Measurements from ENCODE around the gene SLBP. TPM values are rescaled to one million over a fixed set of nuclear protein-coding genes. Genes with fewer than 3 reads are reported as not detected.
A peak's percentile ranks its signal among the peaks of the same experiment; 100 is the strongest.

Gene SLBP
- total and polyA plus RNA-seq, 8 donors: 8.7 to 20.2 (median 10.9) TPM

- H3K4me1 ChIP-seq: no peaks in the 10 kb centered on the region
- H3K36me3 ChIP-seq: no peaks in the 10 kb centered on the region
- intact Hi-C loops (cut with DNase I): no loop called here
- TF ChIP-seq, protein P1, sequence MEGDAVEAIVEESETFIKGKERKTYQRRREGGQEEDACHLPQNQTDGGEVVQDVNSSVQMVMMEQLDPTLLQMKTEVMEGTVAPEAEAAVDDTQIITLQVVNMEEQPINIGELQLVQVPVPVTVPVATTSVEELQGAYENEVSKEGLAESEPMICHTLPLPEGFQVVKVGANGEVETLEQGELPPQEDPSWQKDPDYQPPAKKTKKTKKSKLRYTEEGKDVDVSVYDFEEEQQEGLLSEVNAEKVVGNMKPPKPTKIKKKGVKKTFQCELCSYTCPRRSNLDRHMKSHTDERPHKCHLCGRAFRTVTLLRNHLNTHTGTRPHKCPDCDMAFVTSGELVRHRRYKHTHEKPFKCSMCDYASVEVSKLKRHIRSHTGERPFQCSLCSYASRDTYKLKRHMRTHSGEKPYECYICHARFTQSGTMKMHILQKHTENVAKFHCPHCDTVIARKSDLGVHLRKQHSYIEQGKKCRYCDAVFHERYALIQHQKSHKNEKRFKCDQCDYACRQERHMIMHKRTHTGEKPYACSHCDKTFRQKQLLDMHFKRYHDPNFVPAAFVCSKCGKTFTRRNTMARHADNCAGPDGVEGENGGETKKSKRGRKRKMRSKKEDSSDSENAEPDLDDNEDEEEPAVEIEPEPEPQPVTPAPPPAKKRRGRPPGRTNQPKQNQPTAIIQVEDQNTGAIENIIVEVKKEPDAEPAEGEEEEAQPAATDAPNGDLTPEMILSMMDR (IDR thresholded peaks at IDR 0.05): no peak
- no peak for FAIRE-seq
- WGBS, 2 donors: 89 to 95% methylated on average over 19 of the region's 19 CpGs
- H3K27ac ChIP-seq: no peak overlapping the region
- no peak overlapping the region for H3K4me3 ChIP-seq
- no peaks in the 10 kb centered on the region for H3K27me3 ChIP-seq
- no peak for DNase-seq
- H3K9me3 ChIP-seq: no peaks in the 10 kb centered on the region
- no peak for ATAC-seq
These were observed 55.1 kb downstream of the SLBP start for GRCh38 chr4:1656986-1657385.

DNA sequence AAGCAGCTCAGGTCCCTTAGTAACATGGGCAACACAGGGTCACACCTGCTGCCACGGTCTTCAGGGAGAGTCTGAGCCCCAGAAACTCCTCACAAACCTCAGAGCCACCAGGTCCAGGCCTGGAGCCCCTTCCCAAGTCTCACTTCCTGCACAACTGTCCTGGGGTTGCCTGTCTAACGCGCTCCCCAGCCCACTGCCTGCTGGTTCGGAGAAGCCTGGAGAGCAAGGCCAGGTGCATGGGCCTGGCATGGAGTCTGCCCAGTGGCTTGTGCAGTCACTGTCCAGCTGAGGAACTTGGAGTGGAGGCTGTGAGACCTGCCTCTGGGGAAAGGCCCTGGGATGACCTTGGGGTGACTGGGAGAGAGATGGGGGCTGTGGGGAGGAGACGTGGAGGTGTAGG is 56.0 kb downstream of the SLBP start:
- H3K4me3 ChIP-seq: no peak overlapping the region
- FAIRE-seq (no peak), ATAC-seq (no peak), DNase-seq (no peak)
- no peaks in the 10 kb centered on the region for H3K36me3 ChIP-seq
- no peaks in the 10 kb centered on the region for H3K4me1 ChIP-seq
- TF ChIP-seq, protein P1 (IDR thresholded peaks at IDR 0.05): no peak
- intact Hi-C loops (cut with DNase I): no loop called here
- no peaks in the 10 kb centered on the region for H3K27me3 ChIP-seq
- no peak overlapping the region for H3K27ac ChIP-seq
- WGBS, 2 donors: 86 to 93% methylated on average over 5 of the region's 5 CpGs
- no peaks in the 10 kb centered on the region for H3K9me3 ChIP-seq

- no peak for DNase-seq
These were observed 56.4 kb downstream of the SLBP start for GRCh38 chr4:1655676-1656075.

DNA sequence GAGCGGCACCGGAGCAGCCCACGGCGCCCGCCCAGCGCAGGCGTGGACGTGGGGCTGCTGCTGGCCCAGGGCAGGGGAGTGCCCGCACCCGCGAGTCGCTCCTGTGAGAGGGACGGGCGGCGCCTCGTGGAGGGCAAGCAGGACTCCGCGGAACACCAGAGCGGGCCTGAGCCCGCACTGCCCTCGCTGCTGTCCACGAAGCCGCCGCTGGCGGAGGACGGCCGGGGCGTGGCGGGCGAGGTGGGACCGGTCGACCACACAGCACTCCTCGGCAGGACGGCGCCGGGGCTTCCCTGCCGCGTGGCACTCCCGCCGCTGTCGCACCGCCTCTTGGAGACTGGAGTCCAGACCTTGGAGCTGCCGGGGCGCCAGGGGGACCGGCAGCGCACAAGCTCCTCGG is 57.0 kb downstream of the SLBP start:
- no peaks in the 10 kb centered on the region for H3K36me3 ChIP-seq
- peak in 1 of 6 donors; percentile 54 for DNase-seq
- no peaks in the 10 kb centered on the region for H3K27me3 ChIP-seq
- H3K4me1 ChIP-seq: no peaks in the 10 kb centered on the region
- no peak for FAIRE-seq
- WGBS, 2 donors: 94 to 97% methylated on average over 33 to 47 of the region's 47 CpGs
- no peak for ATAC-seq
- TF ChIP-seq, protein P1 (IDR thresholded peaks at IDR 0.05): no peak
- no peaks in the 10 kb centered on the region for H3K9me3 ChIP-seq
- intact Hi-C loops (cut with DNase I): no loop called here
- no peak overlapping the region for H3K4me3 ChIP-seq
- H3K27ac ChIP-seq: no peak overlapping the region

More at GRCh38 chr4:1655676-1656075, 56.4 kb downstream of the SLBP start:
- H3K9me3 ChIP-seq: no peaks in the 10 kb centered on the region
- FAIRE-seq: no peak
- no peaks in the 10 kb centered on the region for H3K27me3 ChIP-seq
- TF ChIP-seq, protein P1 (IDR thresholded peaks at IDR 0.05): no peak
- no peaks in the 10 kb centered on the region for H3K36me3 ChIP-seq
- no peak overlapping the region for H3K27ac ChIP-seq
- 92% methylated on average over 18 of the region's 18 CpGs for whole genome bisulfite sequencing, 2 donors
- H3K4me1 ChIP-seq: no peaks in the 10 kb centered on the region
- no peak for ATAC-seq
- no peak overlapping the region for H3K4me3 ChIP-seq
- intact Hi-C loops (cut with DNase I): no loop called here

DNA sequence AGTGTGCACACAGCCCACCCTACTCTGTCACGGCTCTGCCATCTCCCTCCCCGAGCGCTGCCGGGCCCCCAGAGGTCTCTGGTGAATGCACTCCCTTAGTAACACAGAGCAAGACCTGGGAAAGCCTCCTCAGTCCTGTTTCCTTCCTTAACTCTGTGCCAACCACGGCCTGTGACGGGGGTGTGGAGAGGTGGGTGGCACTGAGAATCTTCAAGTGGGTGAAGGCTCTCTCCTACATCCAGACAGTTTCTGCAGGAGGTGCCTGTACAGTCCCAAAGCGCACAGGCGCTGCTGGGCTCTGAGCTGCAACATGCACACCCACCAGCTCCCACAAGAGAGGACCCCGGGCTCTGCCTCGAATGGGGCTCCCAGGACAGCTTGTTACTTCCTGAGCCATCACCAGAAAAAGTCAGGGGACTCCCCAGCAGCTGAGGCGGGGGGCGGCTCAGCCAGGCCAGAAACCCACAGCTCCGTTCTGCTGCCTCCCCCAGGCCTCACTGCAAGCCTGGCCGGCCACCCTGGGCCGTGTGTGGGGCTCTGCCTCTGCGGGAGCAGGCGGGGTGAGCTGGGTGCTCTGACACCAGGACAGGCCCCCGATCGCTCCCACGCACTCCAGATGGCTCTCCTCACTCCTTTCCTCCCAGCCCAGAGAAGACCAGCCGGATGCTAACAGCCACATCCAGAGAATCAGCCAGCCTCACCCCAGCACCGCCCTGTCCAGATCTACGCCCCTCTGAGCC is 57.7 kb downstream of the SLBP start:
- H3K9me3 ChIP-seq: no peaks in the 10 kb centered on the region
- intact Hi-C loops (cut with DNase I): loop anchor here in 1 of 3 donors (5.0 kb wide), 1 partner anchor 533 kb away; no protein-coding TSS in a partner anchor
- WGBS, 2 donors: 89 to 92% methylated on average over 23 of the region's 23 CpGs
- TF ChIP-seq, protein P1 (IDR thresholded peaks at IDR 0.05): no peak
- H3K4me3 ChIP-seq: no peak overlapping the region
- FAIRE-seq (no peak), DNase-seq (no peak), ATAC-seq (no peak)
- no peak overlapping the region for H3K27ac ChIP-seq
- H3K4me1 ChIP-seq: no peaks in the 10 kb centered on the region
- no peaks in the 10 kb centered on the region for H3K36me3 ChIP-seq
- H3K27me3 ChIP-seq: no peaks in the 10 kb centered on the region

Data from pancreas (tissue), 10 donors.